Measurements from ENCODE around the gene SHISAL1.
A peak's percentile ranks its signal among the peaks of the same experiment; 100 is the strongest.

Gene SHISAL1

DNA sequence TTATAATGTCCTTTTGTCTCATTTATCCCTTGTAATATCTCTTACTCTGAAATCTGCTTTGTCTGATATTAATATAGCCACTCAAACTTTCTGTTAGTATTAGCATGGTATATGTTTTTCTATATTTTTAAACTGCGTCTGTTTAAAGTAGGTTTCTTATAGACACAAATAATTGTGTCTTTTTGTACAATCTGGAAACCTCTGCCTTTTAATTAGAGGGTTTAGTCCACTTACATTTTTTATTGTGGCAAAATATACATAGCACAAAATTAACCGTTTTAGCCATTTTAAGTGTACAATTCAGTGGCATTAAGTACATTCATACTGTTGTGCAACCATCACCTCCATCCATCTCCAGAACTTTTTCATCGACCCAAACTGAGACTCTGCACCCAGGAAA lies 103.4 kb downstream of the SHISAL1 start:
- no peak for DNase-seq (ENCODE audit: low read depth)

DNA sequence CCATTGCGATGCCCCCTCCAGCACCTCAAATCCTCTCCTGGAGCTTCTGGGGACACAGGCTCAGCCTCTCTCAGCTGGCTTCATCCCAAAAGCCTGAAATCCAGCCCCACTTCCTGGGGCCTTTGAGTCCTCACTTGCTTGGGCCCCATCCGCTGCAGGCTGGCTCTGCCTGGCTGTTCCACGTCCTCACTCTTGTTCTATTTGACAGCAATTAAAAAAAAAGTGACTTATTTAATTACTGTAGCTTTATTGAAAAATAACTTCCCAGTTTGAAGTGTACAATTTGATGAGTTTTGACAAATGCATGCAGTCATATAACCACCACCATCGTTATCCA lies 104.8 kb downstream of the SHISAL1 start:
- DNase-seq (ENCODE audit: low read depth), result no peak

DNA sequence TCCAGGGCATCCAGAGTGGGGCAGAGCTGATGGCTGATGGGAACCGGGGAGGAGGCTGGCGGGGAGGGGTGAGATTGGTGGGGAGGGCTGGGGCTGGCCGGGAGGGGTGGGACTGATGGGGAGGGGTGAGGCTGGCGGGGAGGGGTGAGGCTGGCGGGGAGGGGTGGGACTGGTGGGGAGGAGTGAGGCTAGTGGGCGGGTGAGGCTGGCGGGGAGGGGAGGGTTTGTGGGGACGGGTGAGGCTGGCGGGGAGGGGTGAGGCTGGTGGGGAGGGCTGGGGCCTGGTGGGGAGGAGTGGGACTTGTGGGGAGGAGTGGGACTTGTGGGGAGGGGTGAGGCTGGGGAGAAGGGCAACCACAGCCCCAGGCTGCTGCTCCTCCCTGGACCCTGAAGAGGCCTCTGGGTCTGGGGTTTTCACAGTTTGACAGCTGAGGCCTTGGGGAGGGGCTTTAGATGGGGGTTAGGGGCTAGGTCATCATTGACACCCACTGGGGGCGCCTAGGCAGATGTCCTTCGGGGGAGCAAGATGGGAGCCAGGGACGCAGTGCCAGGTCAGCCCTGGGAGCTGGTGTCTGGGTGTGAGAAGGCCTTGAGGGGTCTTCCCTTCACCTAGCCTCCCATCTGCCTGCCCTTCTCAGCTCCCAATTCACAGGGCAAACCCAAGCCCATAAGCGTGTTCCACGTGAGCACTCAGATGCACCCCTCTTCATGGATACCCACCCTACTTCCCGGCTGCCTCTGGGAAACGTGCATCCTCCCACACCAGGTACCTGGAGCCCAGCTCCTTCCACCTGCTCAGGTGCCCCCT lies 105.4 kb downstream of the SHISAL1 start:
- DNase-seq (ENCODE audit: low read depth), result no peak

DNA sequence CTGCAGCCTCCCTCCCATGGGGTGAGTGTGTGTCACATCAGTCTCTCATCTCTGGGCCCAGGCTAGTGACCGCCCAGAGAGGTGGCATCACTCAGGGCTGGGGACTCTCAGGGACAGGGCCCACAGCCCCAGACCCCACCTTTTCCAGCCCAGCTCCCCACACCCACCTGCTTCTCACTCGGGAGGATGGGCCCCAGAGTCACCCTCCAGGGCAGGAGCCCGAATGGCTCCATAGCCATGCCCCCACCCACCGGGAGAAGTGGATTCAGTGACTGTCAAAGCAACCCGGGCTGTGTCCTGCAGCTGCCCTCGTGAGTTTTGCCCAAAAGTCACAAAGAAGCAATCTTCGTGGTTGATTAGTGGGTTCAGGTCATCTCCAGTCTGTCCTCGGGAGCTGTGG lies 106.1 kb downstream of the SHISAL1 start:
- no peak for DNase-seq (ENCODE audit: low read depth)

DNA sequence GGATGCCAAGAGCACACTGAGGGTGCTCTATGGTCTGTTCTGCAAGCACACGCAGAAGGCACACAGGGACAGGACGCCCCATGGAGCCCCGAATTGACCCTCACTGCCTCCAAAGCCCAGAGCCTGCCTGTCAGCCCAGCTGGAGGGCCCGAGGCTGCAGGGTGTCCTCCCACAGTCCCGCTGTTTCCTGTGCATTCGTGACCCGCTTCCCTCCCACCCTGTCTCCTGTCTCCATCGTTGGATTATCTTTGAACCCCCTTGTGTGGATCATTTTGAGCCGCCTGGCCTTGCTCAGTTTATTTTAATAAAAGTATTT lies 106.5 kb downstream of the SHISAL1 start:
- no peak for DNase-seq (ENCODE audit: low read depth)

DNA sequence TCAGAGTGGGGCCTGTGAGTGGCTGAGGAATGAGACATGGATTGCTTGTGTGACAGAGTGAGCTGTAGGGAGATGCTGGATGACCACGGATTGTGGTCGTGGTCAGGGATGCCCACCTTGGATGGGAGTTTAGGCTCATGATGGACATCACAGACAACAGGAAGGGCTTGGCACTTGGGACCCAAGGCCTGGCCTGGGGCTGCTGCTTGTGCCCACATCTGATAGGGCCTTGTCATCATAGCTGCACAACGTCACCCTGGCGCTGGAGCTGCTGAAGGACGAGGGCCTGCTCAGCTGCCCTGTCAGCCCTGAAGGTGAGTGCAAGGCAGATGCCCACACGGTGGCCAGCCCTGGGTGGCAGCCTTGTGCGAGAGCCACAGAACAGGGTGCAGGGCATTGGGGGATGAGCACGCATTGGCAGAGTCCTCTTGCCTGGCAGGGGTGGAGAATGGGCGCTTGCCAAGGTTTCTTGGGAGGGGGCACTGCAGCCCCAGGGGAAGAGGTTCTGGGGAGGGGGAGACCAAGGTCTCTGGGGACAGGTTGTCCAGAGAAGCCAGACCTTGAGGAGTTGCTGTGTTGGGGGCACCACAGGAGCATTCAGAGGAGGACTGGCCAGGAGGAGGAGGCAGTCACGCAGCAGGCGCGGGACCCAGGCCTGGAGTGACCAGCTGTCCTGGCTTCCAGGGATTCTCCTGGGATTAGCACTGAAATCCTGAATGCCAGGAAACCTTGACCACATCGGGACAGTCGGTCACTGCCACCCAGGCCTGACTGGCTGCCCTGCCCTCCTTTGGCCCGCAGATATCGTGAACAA lies 107.0 kb downstream of the SHISAL1 start:
- no peak for DNase-seq (ENCODE audit: low read depth)

DNA sequence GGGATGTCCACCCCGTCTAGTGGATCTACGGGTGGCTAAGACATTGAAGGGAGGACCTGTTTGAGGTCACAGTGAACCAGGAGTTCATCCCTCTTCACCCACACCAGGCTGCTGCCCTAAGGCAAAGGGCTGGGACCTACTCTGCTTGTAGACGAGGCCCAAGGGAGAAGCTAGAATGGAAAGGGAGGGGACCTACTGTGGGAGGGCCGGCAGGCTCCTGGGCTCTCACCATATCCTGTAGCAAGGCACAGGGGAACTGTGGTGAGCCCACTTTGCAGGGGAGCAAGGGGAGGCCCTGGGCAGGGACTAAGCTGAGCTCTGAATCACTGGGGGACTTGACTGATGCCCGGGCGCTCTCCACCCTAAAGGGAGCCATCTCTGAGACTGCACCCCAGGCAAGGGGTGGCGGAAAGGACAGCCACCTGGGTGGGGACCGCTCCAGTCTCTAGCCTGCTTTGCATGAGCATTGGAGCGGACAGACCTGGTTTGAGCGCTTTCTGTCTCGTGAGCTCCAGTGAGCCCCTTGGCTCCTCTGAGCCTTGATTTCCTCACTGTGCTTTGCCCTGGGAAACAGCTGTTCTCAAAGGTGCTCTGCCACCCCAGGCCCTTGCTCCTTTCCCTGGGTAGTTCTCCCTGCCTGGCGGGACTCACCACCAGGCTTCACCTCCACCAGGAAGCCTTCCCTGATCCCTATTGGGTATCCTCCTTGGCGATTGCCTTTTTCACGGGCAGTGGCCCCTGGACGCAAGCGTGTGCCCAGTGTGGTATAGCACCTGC lies 107.8 kb downstream of the SHISAL1 start:
- no peak for DNase-seq (ENCODE audit: low read depth)

DNA sequence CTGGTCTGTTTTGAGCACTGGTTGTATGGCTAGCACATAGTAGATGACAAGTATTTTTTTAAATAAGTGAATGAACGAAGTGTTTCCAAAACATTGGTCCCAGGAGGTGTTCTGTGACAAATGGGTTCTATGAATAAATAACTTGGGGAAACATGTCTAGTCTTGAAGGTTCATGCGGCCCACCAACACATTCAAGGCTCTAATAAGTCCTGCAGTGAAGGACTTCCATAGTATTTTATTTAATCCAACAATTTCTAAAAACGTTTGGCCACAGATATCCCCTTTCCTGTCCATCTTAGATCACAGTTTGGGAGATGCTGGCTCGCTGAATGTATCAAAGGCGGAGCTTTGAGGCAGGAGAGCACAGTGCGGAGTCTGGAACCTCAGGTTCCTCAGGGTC lies 109.5 kb downstream of the SHISAL1 start:
- DNase-seq (ENCODE audit: low read depth), result no peak

DNA sequence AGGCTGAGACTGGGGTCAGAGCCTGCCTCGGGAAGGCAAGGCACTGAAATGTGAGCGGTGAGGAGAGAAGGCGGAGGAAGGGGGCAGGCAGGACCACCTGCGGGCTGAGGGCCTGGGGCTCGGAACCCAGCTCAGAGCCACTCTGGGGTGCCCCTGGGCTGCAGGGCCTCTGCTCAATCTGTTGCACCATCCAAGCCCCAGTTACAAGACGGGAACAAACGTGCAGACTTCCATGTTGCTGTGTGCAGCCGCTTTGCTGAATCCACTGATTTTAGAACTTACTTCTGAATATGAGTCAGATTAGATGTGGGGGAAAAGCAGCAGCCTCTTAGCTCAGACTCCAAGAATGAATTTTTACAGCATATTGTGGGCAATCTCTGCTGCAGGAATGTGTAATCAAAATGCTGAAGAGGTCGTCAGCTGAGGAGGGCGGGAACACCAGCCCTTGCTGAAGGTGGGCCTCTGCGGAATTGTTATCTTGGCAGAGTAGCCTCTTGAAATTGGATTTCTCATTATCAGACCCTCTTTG lies 110.4 kb downstream of the SHISAL1 start:
- DNase-seq (ENCODE audit: low read depth), result peak; percentile 83

DNA sequence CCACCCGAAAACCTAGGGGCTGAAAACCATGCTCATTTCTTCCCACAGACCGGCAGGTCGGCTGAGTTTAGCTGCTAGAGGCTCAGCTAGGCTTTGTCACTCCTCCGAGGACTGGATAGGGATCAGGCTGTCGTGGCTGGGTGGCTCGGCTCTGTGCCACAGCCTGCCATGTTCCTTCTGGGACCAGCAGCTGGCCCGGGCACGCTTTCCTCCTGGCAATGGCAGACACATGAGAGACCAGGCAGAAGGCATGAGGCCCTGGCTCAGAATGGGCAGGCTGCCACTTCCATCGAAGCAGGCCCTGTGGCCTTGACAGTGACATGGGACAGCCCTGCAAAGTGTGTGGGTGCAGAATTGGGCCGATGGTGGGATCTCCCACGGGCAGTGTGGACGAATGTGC lies 111.1 kb downstream of the SHISAL1 start:
- DNase-seq (ENCODE audit: low read depth), result no peak

DNA sequence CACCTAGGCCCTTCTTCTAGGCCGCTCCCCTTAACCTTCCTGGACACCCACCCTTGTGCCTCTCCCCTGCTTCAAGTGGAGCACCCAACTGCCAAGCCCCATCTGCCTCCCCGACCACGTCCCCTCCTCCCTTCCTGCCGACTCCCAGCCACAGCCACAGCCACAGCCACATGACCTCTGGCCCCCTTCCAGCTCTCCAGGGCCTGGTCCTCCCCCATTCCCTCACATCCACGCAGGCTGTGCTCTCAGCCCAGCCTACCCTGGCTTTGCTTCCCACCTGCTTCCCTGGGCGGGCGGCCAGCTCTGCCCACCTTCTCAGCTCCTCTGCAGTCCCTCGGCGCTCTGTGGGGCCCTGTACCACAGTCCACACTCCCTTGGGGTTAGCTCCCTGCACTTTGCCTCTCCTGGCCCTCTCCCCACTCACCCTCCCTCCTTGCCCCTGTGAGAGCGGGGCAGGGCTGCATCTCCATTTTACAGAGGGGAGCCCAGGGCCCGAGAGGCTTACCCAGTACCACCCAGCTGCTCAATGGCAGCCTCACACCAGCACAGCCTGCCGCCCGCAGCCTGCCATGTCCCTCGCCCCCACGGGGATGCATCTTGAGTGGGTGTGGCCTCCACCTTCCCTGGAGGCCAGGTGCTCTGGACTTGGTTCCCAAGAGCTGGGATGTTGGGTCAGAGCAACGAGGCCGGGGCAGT lies 111.7 kb downstream of the SHISAL1 start:
- DNase-seq (ENCODE audit: low read depth), result no peak

DNA sequence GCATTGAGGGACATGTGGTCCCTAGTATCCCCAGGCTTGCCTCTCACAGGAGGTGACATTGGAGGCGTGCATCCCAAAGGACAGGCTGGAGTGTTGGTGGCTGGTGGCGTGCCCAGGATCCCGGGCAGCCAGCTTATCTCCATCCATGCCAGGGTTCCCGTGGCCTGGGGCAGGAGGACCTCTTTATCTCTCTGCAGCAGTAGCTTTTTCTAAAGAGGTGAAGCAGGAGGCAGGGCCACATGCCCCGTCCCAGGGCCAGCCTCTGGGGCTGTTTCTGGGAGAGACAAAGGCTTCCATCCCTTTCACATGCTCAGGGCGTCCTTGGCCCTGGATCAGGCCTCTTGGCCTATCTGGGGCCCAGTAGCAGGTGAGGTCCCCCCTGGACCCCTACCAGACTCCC lies 112.3 kb downstream of the SHISAL1 start:
- no peak for DNase-seq (ENCODE audit: low read depth)

DNA sequence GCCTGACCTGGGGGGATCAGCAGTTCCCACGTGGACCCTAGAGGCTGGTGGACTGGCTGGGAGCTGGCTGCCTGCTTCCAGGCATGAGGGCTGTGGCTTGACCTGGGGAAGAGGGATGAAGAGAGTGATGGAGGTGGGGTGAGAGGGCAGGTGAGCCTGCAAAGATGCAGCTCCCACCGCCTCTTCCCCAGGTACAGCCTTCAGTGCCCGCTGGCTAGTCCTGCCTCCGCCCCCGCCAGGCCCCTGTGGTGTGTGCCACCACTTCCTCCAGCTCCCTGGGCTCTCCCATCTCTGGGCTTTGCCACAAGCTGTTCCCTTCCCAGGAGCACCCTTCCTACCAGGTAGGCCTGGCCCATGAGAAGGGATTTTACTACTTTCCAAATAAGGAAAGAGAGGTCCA lies 112.9 kb downstream of the SHISAL1 start:
- no peak for DNase-seq (ENCODE audit: low read depth)

DNA sequence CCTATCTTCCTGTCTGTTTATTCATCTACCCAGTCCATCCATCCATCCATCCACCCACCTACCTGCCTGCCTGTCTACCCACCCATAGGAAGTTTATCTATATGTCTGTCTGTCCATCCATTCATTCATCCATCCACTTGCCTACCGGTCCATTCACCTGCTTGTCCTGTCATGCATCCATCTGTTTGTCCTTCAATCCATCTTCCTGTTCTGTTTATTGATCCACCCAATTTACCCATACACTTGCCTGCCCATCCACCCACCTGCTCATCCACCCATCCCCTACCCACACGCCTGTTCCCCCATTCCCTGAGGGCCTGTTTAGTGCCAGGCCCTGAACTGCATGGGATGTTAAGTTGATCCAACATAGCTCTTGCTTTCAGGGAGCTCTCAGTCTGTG lies 113.6 kb downstream of the SHISAL1 start:
- no peak for DNase-seq (ENCODE audit: low read depth)

DNA sequence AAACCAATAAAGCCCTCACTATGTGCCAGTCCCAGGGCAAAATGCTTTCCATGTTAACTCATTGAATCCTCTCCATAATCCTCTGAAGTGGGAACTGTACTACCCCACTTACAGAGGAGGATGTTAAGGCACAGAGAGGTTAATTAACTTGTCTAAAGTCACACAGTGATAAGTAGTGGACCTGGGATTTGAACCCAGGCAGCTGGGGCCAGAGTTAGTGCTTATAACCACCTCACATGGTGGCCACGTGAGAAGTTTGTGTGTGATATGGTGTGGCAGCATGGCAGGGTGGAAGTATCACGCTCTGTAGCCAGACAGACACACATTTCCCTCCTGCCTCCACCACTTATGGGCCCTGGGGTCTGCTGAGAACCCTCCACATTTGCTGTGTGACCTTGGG lies 115.5 kb downstream of the SHISAL1 start:
- DNase-seq (ENCODE audit: low read depth), result no peak

DNA sequence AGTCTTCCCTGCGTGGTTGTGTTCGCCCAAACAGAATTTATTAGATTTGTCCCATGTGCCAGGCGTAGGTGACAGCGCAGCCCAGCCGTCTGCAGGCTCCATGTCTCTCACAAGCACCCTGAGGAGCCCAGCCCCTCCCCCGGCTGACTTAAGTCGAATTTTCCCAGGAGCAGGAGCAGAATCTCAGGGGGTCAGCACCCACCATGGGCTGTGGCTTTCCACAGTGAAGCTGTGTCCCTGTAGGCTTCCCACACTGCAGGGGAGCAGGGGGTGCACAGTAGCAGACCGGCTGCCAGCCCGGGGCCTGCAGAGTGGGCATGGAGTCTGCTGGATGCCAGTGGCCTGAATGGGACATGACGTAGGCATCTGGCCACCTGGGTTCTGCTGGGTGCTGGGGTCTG lies 116.0 kb downstream of the SHISAL1 start:
- DNase-seq (ENCODE audit: low read depth), result no peak

DNA sequence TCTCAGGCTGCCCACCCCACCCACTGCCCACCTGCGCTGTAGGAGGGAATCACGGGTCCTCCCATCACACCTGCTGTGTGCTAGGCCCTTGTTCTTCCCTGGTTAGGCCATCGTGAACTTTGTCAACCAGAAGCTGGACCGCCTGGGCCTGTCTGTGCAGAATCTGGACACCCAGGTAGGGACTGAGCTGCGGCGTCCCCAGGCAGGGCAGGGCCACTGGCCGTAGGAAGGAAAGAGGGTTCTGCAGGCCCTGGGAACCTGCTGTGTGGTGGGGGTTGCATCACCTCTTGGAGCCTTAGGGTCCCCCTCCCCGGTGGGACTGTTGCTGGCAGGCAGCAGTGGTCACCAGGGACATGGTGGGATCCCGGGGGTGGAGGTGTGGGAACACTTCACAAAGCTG lies 116.5 kb downstream of the SHISAL1 start:
- no peak for DNase-seq (ENCODE audit: low read depth)

DNA sequence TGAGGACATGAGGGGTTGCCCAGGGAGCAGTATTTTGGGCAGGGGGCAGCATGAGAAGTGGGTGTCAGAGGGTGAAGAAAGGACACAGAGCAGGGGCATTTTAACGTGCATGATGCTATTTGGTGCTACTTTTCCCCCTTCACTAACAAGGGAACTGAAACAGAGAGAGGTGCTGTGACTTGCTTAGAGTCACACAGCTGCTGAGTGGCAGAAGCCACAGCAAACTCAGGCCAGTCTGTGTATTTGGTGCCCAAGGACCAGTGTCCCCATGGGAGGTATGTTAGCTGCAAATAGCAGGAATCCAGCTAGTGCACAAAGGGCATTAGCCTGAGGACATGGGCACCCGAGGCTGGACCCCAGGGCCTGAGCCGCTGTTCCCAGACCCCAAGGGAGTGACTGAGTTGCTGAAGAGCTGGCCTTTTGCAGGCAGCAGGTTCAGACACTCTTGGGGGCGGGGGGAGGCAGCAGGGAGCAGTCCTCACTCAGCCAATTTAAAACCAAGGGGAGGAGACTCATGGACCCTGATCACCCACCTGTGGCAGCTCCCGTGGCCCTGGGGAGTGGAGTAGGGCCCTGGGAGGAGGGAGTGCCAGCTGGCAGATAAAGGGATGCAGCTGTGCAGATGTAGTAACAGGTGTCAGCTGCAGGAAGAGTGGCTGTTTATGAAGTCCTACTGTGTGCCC lies 117.4 kb downstream of the SHISAL1 start:
- DNase-seq (ENCODE audit: low read depth), result no peak

DNA sequence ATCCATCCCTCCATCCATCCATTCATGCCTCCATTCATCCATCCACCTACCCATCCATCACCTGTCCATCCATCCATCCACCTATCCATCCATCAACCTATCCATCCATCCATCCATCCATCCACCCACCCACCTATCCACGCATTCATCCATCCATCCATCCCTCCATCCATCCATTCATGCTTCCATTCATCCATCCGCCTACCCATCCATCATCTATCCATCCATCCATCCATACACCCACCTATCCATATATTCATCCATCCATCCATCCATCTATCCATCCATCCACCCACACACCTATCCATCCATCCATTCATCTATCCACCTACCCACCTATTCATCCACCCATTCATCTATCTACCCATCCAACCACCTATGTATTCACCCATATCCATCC lies 118.2 kb downstream of the SHISAL1 start:
- no peak for DNase-seq (ENCODE audit: low read depth)

All from amniotic epithelial cell (primary cell).